Transverse colon (tissue), 4 donors: ENCODE results near the gene AKT1S1. TPM values are rescaled to one million over a fixed set of nuclear protein-coding genes. Genes with fewer than 3 reads are reported as not detected.

Source experiments
- DNase-seq: peaks from one replicate; pipeline ENCODE4 v3.0.0-alpha.2; 2019
- H3K27ac ChIP-seq, 4 donors: fragments of 200-600 bp; sonication (generic); 2 replicates each; pipeline ENCODE4 v1.5.1; 2016 to 2018; ENCODE audit warnings: inconsistent platforms in 4 of 4
- H3K27me3 ChIP-seq: fragments of 200-600 bp; sonication (generic); 2 replicates; pipeline ENCODE4 v1.5.1; 2017; ENCODE audit warnings: inconsistent platforms
- H3K36me3 ChIP-seq, 4 donors: fragments of 200-600 bp; sonication (generic); 2 replicates each; pipeline ENCODE4 v1.5.1; 2017 to 2019; ENCODE audit warnings: inconsistent platforms in 4 of 4
- H3K4me1 ChIP-seq, 4 donors: fragments of 200-600 bp; sonication (generic); 2 replicates each; pipeline ENCODE4 v1.5.1; 2017 to 2020; ENCODE audit warnings: inconsistent platforms in 4 of 4
- H3K4me3 ChIP-seq, 4 donors: fragments of 200-600 bp; sonication (generic); 1 replicate in 1 of 4; 2 replicates in 3 of 4; pipeline versions ENCODE4 v1.5.1 to v1.6.1; 2017 to 2019; ENCODE audit warnings: inconsistent platforms in 4 of 4
- H3K9me3 ChIP-seq, 2 donors: fragments of 200-600 bp; sonication (generic); 2 replicates each; pipeline ENCODE4 v1.5.1; 2017 to 2019; ENCODE audit warnings: inconsistent platforms in 2 of 2
- CTCF ChIP-seq, 5 experiments: fragments of 200-600 bp in 3 of 5; fragments of 450-650 bp in 2 of 5; sonication (generic) in 3 of 5; IDR thresholded peaks; 1 replicate in 2 of 5; 2 replicates in 3 of 5; pipeline ENCODE4 v1.5.1; 2016 to 2017; ENCODE audit warnings: antibody characterized with exemption in 5 of 5, inconsistent platforms in 3 of 5, mild to moderate bottlenecking in 2 of 5, moderate library complexity in 1 of 5
- EP300 ChIP-seq: sonication (generic); formaldehyde crosslinking; IDR thresholded peaks from one replicate; pipeline ENCODE4 v1.6.1; 2017; ENCODE audit warnings: antibody characterized with exemption, low read depth
- POLR2A ChIP-seq: fragments of 450-650 bp; IDR thresholded peaks from one replicate; pipeline ENCODE4 v1.6.1; 2016; ENCODE audit warnings: antibody characterized with exemption, mild to moderate bottlenecking, moderate library complexity
- POLR2AphosphoS5 ChIP-seq, 3 donors: sonication (generic); formaldehyde crosslinking; IDR thresholded peaks; one replicate each; pipeline ENCODE4 v1.6.1; 2016; ENCODE audit warnings: antibody characterized with exemption in 3 of 3
- WGBS, 2 donors: methylation state at CpG; one replicate each; pipeline ENCODE4 v1.1.5; 2018; ENCODE audit warnings: low coverage in 1 of 2; 5-methylcytosine and 5-hydroxymethylcytosine counted together
- in situ Hi-C, 4 donors: fragments of 200-750 bp; cut with MboI; loops; one replicate each; pipeline versions ENCODE4 v1.15.0 to v1.15.1; 2017; ENCODE audit warnings: low sequenced_read_pairs in 3 of 4, low pct_ligation_motif_present in 1 of 4, low pct_unique_long_range_greater_than_20kb in 1 of 4
- intact Hi-C: fragments of 100-400 bp; cut with DNase I; formaldehyde crosslinking; loops from one replicate; pipeline ENCODE4 v1.15.1; 2023; ENCODE audit warnings: low total_unique reads
- total RNA-seq, 4 donors: library from RNA; depleted of rRNA; stranded (reverse); fragments of >200 nt; gene quantifications; one replicate each; pipeline ENCODE4 v1.1.0, GENCODE V29; 2016

AKT1S1 gene
- total RNA-seq, 4 donors from 2014 or later: 15.3 to 29.7 (median 22.7) TPM

- no peak overlapping the region for H3K27ac ChIP-seq
- H3K4me3 ChIP-seq: no peak overlapping the region
- H3K9me3 ChIP-seq: no peaks in the 10 kb centered on the region
- in situ Hi-C loops (no loop called here), intact Hi-C loops (no loop called here)
- H3K36me3 ChIP-seq: no peaks in the 10 kb centered on the region
- 68 to 93% methylated on average over 6 to 18 of the region's 18 CpGs for WGBS, 2 donors
- H3K4me1 ChIP-seq: peaks cover 9 to 33% (median 23%) of the 10 kb centered on the region in 4 donors
- DNase-seq: no peak
- no peaks in the 10 kb centered on the region for H3K27me3 ChIP-seq
- TF ChIP-seq CTCF (IDR thresholded peaks at IDR 0.05) (no peak), POLR2A (no peak), EP300 (no peak), POLR2AphosphoS5 (IDR thresholded peaks at IDR 0.05) (no peak)
Observed at GRCh38 chr19:49894011-49894664, 17.0 kb upstream of the AKT1S1 start.

- WGBS, 2 donors: 100% methylated on average over 1 of the region's 1 CpG
- Histone ChIP-seq H3K4me3 (no peak overlapping the region), H3K36me3 (no peaks in the 10 kb centered on the region), H3K9me3 (no peaks in the 10 kb centered on the region), H3K4me1 (peaks cover 9 to 25% (median 21%) of the 10 kb centered on the region in 4 donors), H3K27ac (no peak overlapping the region), H3K27me3 (no peaks in the 10 kb centered on the region)
- in situ Hi-C loops: no loop called here
- intact Hi-C loops: no loop called here
- TF ChIP-seq POLR2AphosphoS5 (IDR thresholded peaks at IDR 0.05) (no peak), EP300 (no peak), CTCF (IDR thresholded peaks at IDR 0.05) (no peak), POLR2A (no peak)
- no peak for DNase-seq
Observed at GRCh38 chr19:49892716-49893115, 15.6 kb upstream of the AKT1S1 start.

GRCh38 chr19:49891393-49891792, 14.2 kb upstream of the AKT1S1 start:
- Histone ChIP-seq H3K36me3 (no peaks in the 10 kb centered on the region), H3K9me3 (no peaks in the 10 kb centered on the region), H3K27me3 (no peaks in the 10 kb centered on the region), H3K4me3 (no peak overlapping the region), H3K4me1 (peaks cover 9 to 15% (median 12%) of the 10 kb centered on the region in 4 donors), H3K27ac (no peak overlapping the region)
- in situ Hi-C loops (no loop called here), intact Hi-C loops (no loop called here)
- WGBS, 2 donors: 79% methylated on average over 17 of the region's 17 CpGs; no CpG with 5 or more reads in 1 of the 2 donors
- TF ChIP-seq POLR2AphosphoS5 (IDR thresholded peaks at IDR 0.05) (no peak), POLR2A (no peak), EP300 (no peak), CTCF (IDR thresholded peaks at IDR 0.05) (no peak)
- no peak for DNase-seq

GRCh38 chr19:49890349-49891311, 13.5 kb upstream of the AKT1S1 start:
- in situ Hi-C loops (no loop called here), intact Hi-C loops (no loop called here)
- Histone ChIP-seq H3K4me1 (peaks cover 9 to 14% (median 11%) of the 10 kb centered on the region in 4 donors), H3K36me3 (no peaks in the 10 kb centered on the region), H3K27ac (peak overlapping the region in 3 of 4 donors; percentile 18 to 47 (median 30)), H3K27me3 (no peaks in the 10 kb centered on the region), H3K9me3 (no peaks in the 10 kb centered on the region), H3K4me3 (peak overlapping the region in 3 of 4 donors; percentile 2 to 44 (median 32))
- 26% methylated on average over 17 of the region's 69 CpGs; no CpG with 5 or more reads in 1 of the 2 donors for WGBS, 2 donors
- peak; percentile 67 for DNase-seq
- TF ChIP-seq EP300: no peak
- peak in 2 of 5 experiments; percentile 26 to 40 for TF ChIP-seq CTCF (IDR thresholded peaks at IDR 0.05)
